BLaER1 (cell line): Measurements from ENCODE around the gene GNG8.

ENCODE experiments used
- H3K27ac ChIP-seq: shearing (Covaris generic); formaldehyde crosslinking; 2 replicates; pipeline ENCODE4 v1.8.1; 2022
- H3K27me3 ChIP-seq: shearing (Covaris generic); formaldehyde crosslinking; 2 replicates; pipeline ENCODE4 v1.8.1; 2022
- H3K36me3 ChIP-seq: shearing (Covaris generic); formaldehyde crosslinking; 2 replicates; pipeline ENCODE4 v1.8.1; 2022
- H3K4me1 ChIP-seq: shearing (Covaris generic); formaldehyde crosslinking; 2 replicates; pipeline ENCODE4 v1.8.1; 2022
- H3K4me2 ChIP-seq: shearing (Covaris generic); formaldehyde crosslinking; 2 replicates; pipeline ENCODE4 v1.8.1; 2022
- H3K4me3 ChIP-seq: shearing (Covaris generic); formaldehyde crosslinking; 2 replicates; pipeline ENCODE4 v1.8.1; 2022
- H3K9ac ChIP-seq: shearing (Covaris generic); formaldehyde crosslinking; 2 replicates; pipeline ENCODE4 v1.8.1; 2022
- H3K9me3 ChIP-seq: shearing (Covaris generic); formaldehyde crosslinking; 2 replicates; pipeline ENCODE4 v1.8.1; 2022
- H4K20me1 ChIP-seq: shearing (Covaris generic); formaldehyde crosslinking; 2 replicates; pipeline ENCODE4 v1.8.1; 2022
- Cebpa-rat ChIP-seq: shearing (Covaris generic); IDR thresholded peaks from 2 replicates; pipeline ENCODE4 v1.8.1; 2022

Gene GNG8

GRCh38 chr19:46621191-46622117 is 14.5 kb downstream of the GNG8 start:
- H3K9ac ChIP-seq: 0 out of 2 replicates have a peak overlapping the region, but pooled peaks have one; percentile 3
- H3K27ac ChIP-seq: peak overlapping the region; percentile 26; the same call in 1 of the 2 replicates
- no peaks in the 10 kb centered on the region for H3K27me3 ChIP-seq
- H3K4me2 ChIP-seq: peak overlapping the region; percentile 81
- no peaks in the 10 kb centered on the region for H3K36me3 ChIP-seq
- H4K20me1 ChIP-seq: no peaks in the 10 kb centered on the region
- no peaks in the 10 kb centered on the region for H3K9me3 ChIP-seq
- no peak for TF ChIP-seq Cebpa-rat
- H3K4me3 ChIP-seq: no peak overlapping the region
- H3K4me1 ChIP-seq: peaks cover 93% of the 10 kb centered on the region

GRCh38 chr19:46620716-46621115 is 15.3 kb downstream of the GNG8 start:
- Histone ChIP-seq H3K36me3 (no peaks in the 10 kb centered on the region), H3K9me3 (no peaks in the 10 kb centered on the region), H3K4me1 (peaks cover 93% of the 10 kb centered on the region), H4K20me1 (no peaks in the 10 kb centered on the region), H3K27me3 (no peaks in the 10 kb centered on the region), H3K27ac (peak overlapping the region; percentile 55; the same call in 1 of the 2 replicates), H3K4me3 (no peak overlapping the region), H3K4me2 (peak overlapping the region; percentile 81), H3K9ac (0 out of 2 replicates have a peak overlapping the region, but pooled peaks have one; percentile 3)
- TF ChIP-seq Cebpa-rat: no peak

- H3K4me1 ChIP-seq: peaks cover 93% of the 10 kb centered on the region
- H3K27ac ChIP-seq: peak overlapping the region; percentile 55; the same call in 1 of the 2 replicates
- H3K9me3 ChIP-seq: no peaks in the 10 kb centered on the region
- peak overlapping the region; percentile 31; the same call in 1 of the 2 replicates for H3K9ac ChIP-seq
- no peaks in the 10 kb centered on the region for H3K27me3 ChIP-seq
- no peaks in the 10 kb centered on the region for H4K20me1 ChIP-seq
- no peak overlapping the region for H3K4me3 ChIP-seq
- peak overlapping the region; percentile 81 for H3K4me2 ChIP-seq
- TF ChIP-seq Cebpa-rat: no peak
- no peaks in the 10 kb centered on the region for H3K36me3 ChIP-seq
Measured at GRCh38 chr19:46620267-46620666, 15.7 kb downstream of the GNG8 start.

GRCh38 chr19:46618670-46619231 is 17.3 kb downstream of the GNG8 start:
- H3K27me3 ChIP-seq: no peaks in the 10 kb centered on the region
- no peak for TF ChIP-seq Cebpa-rat
- no peaks in the 10 kb centered on the region for H4K20me1 ChIP-seq
- H3K36me3 ChIP-seq: no peaks in the 10 kb centered on the region
- H3K4me2 ChIP-seq: peak overlapping the region; percentile 81
- no peak overlapping the region for H3K27ac ChIP-seq
- H3K4me1 ChIP-seq: peaks cover 87% of the 10 kb centered on the region
- no peaks in the 10 kb centered on the region for H3K9me3 ChIP-seq
- H3K4me3 ChIP-seq: no peak overlapping the region
- no peak overlapping the region for H3K9ac ChIP-seq

GRCh38 chr19:46617601-46618000 is 18.4 kb downstream of the GNG8 start:
- no peak overlapping the region for H3K4me3 ChIP-seq
- H3K27ac ChIP-seq: no peak overlapping the region
- TF ChIP-seq Cebpa-rat: no peak
- H4K20me1 ChIP-seq: peaks cover 2% of the 10 kb centered on the region
- H3K4me1 ChIP-seq: peaks cover 84% of the 10 kb centered on the region
- no peak overlapping the region for H3K9ac ChIP-seq
- H3K36me3 ChIP-seq: no peaks in the 10 kb centered on the region
- H3K4me2 ChIP-seq: peak overlapping the region; percentile 86
- no peaks in the 10 kb centered on the region for H3K9me3 ChIP-seq
- H3K27me3 ChIP-seq: no peaks in the 10 kb centered on the region

- Histone ChIP-seq H3K9ac (peak overlapping the region; percentile 59), H3K4me2 (peak overlapping the region; percentile 86), H3K36me3 (no peaks in the 10 kb centered on the region), H3K27me3 (no peaks in the 10 kb centered on the region), H3K4me3 (peak overlapping the region; percentile 20; the same call in 1 of the 2 replicates), H3K4me1 (peaks cover 86% of the 10 kb centered on the region), H4K20me1 (peaks cover 10% of the 10 kb centered on the region), H3K9me3 (no peaks in the 10 kb centered on the region), H3K27ac (peak overlapping the region; percentile 52; the same call in 1 of the 2 replicates)
- no peak for TF ChIP-seq Cebpa-rat
Measured at GRCh38 chr19:46616631-46617322, 19.2 kb downstream of the GNG8 start.

GRCh38 chr19:46615966-46616365 is 20.0 kb downstream of the GNG8 start:
- no peak for TF ChIP-seq Cebpa-rat
- no peaks in the 10 kb centered on the region for H3K9me3 ChIP-seq
- peaks cover 18% of the 10 kb centered on the region for H4K20me1 ChIP-seq
- H3K4me1 ChIP-seq: peaks cover 86% of the 10 kb centered on the region
- no peak overlapping the region for H3K4me3 ChIP-seq
- H3K27me3 ChIP-seq: no peaks in the 10 kb centered on the region
- peaks cover under 1% of the 10 kb centered on the region; the same call in 1 of the 2 replicates for H3K36me3 ChIP-seq
- peak overlapping the region; percentile 86 for H3K4me2 ChIP-seq
- H3K9ac ChIP-seq: no peak overlapping the region
- H3K27ac ChIP-seq: no peak overlapping the region

- Histone ChIP-seq H3K9ac (no peak overlapping the region), H3K27ac (no peak overlapping the region), H3K27me3 (no peaks in the 10 kb centered on the region), H3K4me1 (peaks cover 85% of the 10 kb centered on the region), H4K20me1 (peaks cover 36% of the 10 kb centered on the region), H3K36me3 (peaks cover 17% of the 10 kb centered on the region), H3K9me3 (no peaks in the 10 kb centered on the region), H3K4me3 (no peak overlapping the region), H3K4me2 (peak overlapping the region; percentile 35; the same call in 1 of the 2 replicates)
- TF ChIP-seq Cebpa-rat: no peak
Measured at GRCh38 chr19:46614114-46614722, 21.8 kb downstream of the GNG8 start.

- Histone ChIP-seq H3K27me3 (no peaks in the 10 kb centered on the region), H3K4me3 (no peak overlapping the region), H3K4me1 (peaks cover 81% of the 10 kb centered on the region), H3K9me3 (no peaks in the 10 kb centered on the region), H3K4me2 (no peak overlapping the region), H3K27ac (no peak overlapping the region), H3K9ac (no peak overlapping the region), H3K36me3 (peaks cover 24% of the 10 kb centered on the region), H4K20me1 (peaks cover 43% of the 10 kb centered on the region)
- no peak for TF ChIP-seq Cebpa-rat
Measured at GRCh38 chr19:46613525-46613924, 22.5 kb downstream of the GNG8 start.
